Ovary (tissue), 9 donors: Measurements from ENCODE around the gene PPP2R2C. TPM values are rescaled to one million over a fixed set of nuclear protein-coding genes. Genes with fewer than 3 reads are reported as not detected.

ENCODE experiments used
- DNase-seq, 5 donors: peaks; one replicate each; pipeline ENCODE4 v3.0.0-alpha.2; 2019 to 2020
- H3K27ac ChIP-seq, 2 donors: fragments of 200-600 bp; one replicate each; pipeline versions ENCODE4 v1.5.1 to v1.8.0; 2019 to 2022
- H3K27me3 ChIP-seq: fragments of 200-600 bp; one replicate; pipeline ENCODE4 v1.8.0; 2022
- H3K36me3 ChIP-seq: fragments of 200-600 bp; sonication (generic); one replicate; pipeline ENCODE4 v1.5.1; 2019
- H3K4me1 ChIP-seq: one replicate; pipeline ENCODE4 v1.8.1; 2013; ENCODE audit warnings: mild to moderate bottlenecking, moderate library complexity; ENCODE audit not compliant: insufficient read depth
- H3K4me3 ChIP-seq: fragments of 200-600 bp; sonication (generic); one replicate; pipeline ENCODE4 v1.5.1; 2017
- H3K9me3 ChIP-seq, 2 donors: fragments of 200-600 bp in 1 of 2; sonication (generic) in 1 of 2; one replicate each; pipeline versions ENCODE4 v1.5.1 to v1.8.1; 2013 to 2019; ENCODE audit warnings: mild to moderate bottlenecking in 1 of 2, moderate library complexity in 1 of 2
- EP300 ChIP-seq: sonication (generic); formaldehyde crosslinking; IDR thresholded peaks from one replicate; pipeline ENCODE4 v1.6.1; 2017; ENCODE audit warnings: antibody characterized with exemption
- POLR2A ChIP-seq: fragments of 450-650 bp; IDR thresholded peaks from one replicate; pipeline ENCODE4 v1.6.1; 2017; ENCODE audit warnings: antibody characterized with exemption, mild to moderate bottlenecking, moderate library complexity
- WGBS, 3 donors: extraction: QIAGEN DNeasy Blood & Tissue Kit in 1 of 3; methylation state at CpG; one replicate each; pipeline versions ENCODE4 v1.1.5 to v1.1.7; 2013 to 2017; 5-methylcytosine and 5-hydroxymethylcytosine counted together
- intact Hi-C, 4 donors: fragments of 100-400 bp; cut with DNase I; formaldehyde crosslinking; loops; one replicate each; pipeline versions ENCODE4 v1.11.0 to v1.15.1; 2022 to 2023
- polyA plus RNA-seq, 2 donors: library from polyadenylated mRNA; stranded (reverse); fragments of 200-250 nt in 1 of 2; fragments of 350-450 nt in 1 of 2; fragmentation: Illumina TruSeq in 1 of 2; extraction: RNeasy Lipid Tissue Mini Kit (QIAGEN cat#74804) in 1 of 2; gene quantifications; one replicate each; pipeline ENCODE4 v1.2.3, GENCODE V29; 2013 to 2014
- total RNA-seq, 7 donors: library from RNA; depleted of rRNA in 2 of 7; stranded (reverse); fragments of >200 nt in 2 of 7; fragmentation: NEBNext Ultra II Directional in 3 of 7; extraction: Animal tissue kit (Norgen Biotek cat#: 25700) in 3 of 7; gene quantifications; one replicate each; pipeline versions ENCODE4 v1.1.0 to v1.2.4, GENCODE V29; 2016 to 2023
- TF ChIP-seq, protein P1 (sequence below), 3 donors: fragments of 450-650 bp in 2 of 3; fragments of 200-600 bp in 1 of 3; IDR thresholded peaks; one replicate each; pipeline versions ENCODE4 v1.5.1 to v1.8.0; 2016 to 2022; ENCODE audit warnings: antibody characterized with exemption in 3 of 3, mild to moderate bottlenecking in 1 of 3
- donor health status: DM: no; HTN: no; CAD: no; lungs with moderate emphysema.
- donor health status: DM: no; HTN: no; CAD: no.
- donor health status: Bipolar disorder and iron deficiency.
- donor health status: DM: yes; HTN: yes; CAD: no.
- donor health status: DM: no; HTN: no; CAD: no.
- donor health status: DM: yes; HTN: yes; CAD: no.

The PPP2R2C gene
- total and polyA plus RNA-seq, 9 donors: 0.12 to 4.5 (median 0.77) TPM

DNA sequence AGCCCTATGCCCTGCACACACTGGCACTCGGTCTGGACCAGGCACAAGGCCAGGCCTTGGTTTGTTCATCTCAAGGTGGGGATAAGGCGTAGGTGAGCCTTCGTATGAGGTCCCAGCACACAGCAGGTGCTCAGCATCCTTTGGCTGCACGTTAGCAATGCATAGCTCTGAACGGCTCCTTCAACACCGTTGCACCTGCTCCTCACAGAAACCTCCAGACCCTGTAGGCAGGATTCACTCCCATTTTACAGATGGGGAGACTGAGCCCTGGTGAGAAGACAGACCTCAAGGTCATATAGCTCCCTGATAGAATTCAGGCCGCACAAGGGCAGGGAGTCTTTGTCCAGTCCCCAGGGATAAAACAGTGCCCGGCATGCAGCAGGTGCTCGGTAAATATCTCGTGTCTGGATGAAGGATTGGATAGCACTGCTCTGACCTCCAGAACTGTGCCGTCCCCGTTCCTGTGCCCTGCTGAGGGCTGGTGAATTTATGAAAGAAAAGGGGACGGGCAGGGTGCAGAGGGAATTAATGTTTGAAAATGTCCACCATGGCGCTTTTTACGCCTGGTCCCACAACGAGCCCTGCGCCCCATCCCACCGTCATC is 2.4 kb downstream of the PPP2R2C start:
- intact Hi-C loops: no loop called here
- no peaks in the 10 kb centered on the region for H3K9me3 ChIP-seq
- no peaks in the 10 kb centered on the region for H3K27me3 ChIP-seq
- H3K4me1 ChIP-seq: no peaks in the 10 kb centered on the region
- no peak for TF ChIP-seq EP300
- no peak for TF ChIP-seq POLR2A
- TF ChIP-seq, protein P1, sequence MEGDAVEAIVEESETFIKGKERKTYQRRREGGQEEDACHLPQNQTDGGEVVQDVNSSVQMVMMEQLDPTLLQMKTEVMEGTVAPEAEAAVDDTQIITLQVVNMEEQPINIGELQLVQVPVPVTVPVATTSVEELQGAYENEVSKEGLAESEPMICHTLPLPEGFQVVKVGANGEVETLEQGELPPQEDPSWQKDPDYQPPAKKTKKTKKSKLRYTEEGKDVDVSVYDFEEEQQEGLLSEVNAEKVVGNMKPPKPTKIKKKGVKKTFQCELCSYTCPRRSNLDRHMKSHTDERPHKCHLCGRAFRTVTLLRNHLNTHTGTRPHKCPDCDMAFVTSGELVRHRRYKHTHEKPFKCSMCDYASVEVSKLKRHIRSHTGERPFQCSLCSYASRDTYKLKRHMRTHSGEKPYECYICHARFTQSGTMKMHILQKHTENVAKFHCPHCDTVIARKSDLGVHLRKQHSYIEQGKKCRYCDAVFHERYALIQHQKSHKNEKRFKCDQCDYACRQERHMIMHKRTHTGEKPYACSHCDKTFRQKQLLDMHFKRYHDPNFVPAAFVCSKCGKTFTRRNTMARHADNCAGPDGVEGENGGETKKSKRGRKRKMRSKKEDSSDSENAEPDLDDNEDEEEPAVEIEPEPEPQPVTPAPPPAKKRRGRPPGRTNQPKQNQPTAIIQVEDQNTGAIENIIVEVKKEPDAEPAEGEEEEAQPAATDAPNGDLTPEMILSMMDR (IDR thresholded peaks at IDR 0.05): no peak
- peak overlapping the region; percentile 45 for H3K4me3 ChIP-seq
- peak in 1 of 5 donors; percentile 5 for DNase-seq
- H3K36me3 ChIP-seq: no peaks in the 10 kb centered on the region
- WGBS, 3 donors: 46 to 54% (median 52%) methylated on average over 18 of the region's 18 CpGs
- H3K27ac ChIP-seq: no peak overlapping the region

DNA sequence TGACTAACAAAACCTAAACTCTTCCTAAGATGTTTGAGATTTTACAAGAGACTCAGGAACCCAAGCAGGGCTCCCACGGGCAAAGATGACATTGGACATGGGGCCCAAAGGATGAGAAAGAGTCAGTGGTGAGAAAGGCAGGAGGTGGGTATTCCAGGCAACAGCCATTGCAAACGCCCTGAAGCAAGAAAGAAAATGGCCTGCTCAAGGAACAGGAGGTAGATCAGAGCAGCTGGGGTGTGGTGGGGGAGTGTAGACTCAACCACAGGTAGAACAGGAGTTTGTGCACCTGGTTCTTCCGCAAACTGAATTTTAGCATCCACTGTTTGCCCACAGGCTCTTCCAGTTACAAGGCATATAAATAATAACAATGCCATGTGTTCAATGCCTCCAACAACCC is 3.3 kb downstream of the PPP2R2C start:
- intact Hi-C loops: no loop called here
- H3K9me3 ChIP-seq: no peaks in the 10 kb centered on the region
- no peak overlapping the region for H3K4me3 ChIP-seq
- no peaks in the 10 kb centered on the region for H3K4me1 ChIP-seq
- TF ChIP-seq, protein P1 (IDR thresholded peaks at IDR 0.05): no peak
- TF ChIP-seq EP300 (no peak), POLR2A (no peak)
- 25 to 61% (median 59%) methylated on average over 3 of the region's 3 CpGs for WGBS, 3 donors
- DNase-seq: peak in 1 of 5 donors; percentile 0
- H3K27ac ChIP-seq: no peak overlapping the region
- no peaks in the 10 kb centered on the region for H3K36me3 ChIP-seq
- no peaks in the 10 kb centered on the region for H3K27me3 ChIP-seq

DNA sequence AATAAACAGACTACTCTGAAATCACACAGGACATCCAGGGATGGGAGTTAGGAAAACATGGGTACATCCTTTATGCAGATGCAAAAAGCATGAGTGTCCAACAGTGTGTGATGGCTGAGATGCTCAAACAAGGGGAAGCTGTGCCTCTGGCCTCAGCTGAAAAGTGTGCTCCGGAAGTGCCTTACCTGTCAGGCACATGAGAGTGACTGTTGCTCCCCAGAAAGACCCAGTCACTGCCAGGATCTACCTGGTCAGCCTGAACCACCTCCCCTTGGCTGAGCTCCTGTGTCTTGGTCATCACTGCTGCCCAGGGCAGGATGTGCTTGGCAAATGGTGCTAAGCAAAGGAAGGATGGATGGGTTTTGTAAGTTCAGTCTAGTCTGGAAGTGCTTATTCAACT is 4.0 kb downstream of the PPP2R2C start:
- Histone ChIP-seq H3K27me3 (no peaks in the 10 kb centered on the region), H3K4me3 (no peak overlapping the region), H3K4me1 (no peaks in the 10 kb centered on the region), H3K27ac (no peak overlapping the region), H3K36me3 (no peaks in the 10 kb centered on the region), H3K9me3 (no peaks in the 10 kb centered on the region)
- no peak for TF ChIP-seq POLR2A
- TF ChIP-seq, protein P1 (IDR thresholded peaks at IDR 0.05): no peak
- TF ChIP-seq EP300: no peak
- DNase-seq: peak in 1 of 5 donors; percentile 0
- 83 to 89% (median 88%) methylated on average over 1 of the region's 1 CpG for WGBS, 3 donors
- intact Hi-C loops: no loop called here

DNA sequence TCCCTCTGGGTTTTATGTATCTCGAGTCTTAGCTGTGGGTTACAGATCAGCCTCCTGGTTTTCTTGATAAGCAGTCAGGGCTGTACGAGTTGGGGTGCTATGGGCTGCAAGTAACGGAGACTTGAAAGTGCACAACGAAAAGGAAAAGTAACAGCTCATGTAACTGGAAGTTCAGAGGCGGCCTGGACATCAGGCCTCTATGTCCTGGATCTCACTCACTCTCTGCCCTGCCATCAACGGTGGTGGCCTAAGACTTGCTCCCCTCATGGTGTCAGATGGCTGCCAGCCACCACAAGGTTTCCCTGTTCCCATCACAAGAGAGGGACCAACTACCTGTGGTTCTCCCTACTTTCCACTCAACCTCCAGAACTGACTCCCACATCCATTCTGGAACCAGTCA is 4.8 kb downstream of the PPP2R2C start:
- 82 to 83% (median 83%) methylated on average over 6 of the region's 6 CpGs for WGBS, 3 donors
- Histone ChIP-seq H3K4me1 (no peaks in the 10 kb centered on the region), H3K4me3 (no peak overlapping the region), H3K9me3 (no peaks in the 10 kb centered on the region), H3K27ac (no peak overlapping the region), H3K27me3 (no peaks in the 10 kb centered on the region), H3K36me3 (no peaks in the 10 kb centered on the region)
- intact Hi-C loops: no loop called here
- TF ChIP-seq, protein P1 (IDR thresholded peaks at IDR 0.05): no peak
- TF ChIP-seq EP300: no peak
- TF ChIP-seq POLR2A: no peak
- DNase-seq: peak in 1 of 5 donors; percentile 0
